CD14-positive monocyte (primary cell): ENCODE results near the gene MAP2K5. TPM values are rescaled to one million over a fixed set of nuclear protein-coding genes. Genes with fewer than 3 reads are reported as not detected.
"Not testable (repeated sequence)": the region's sequence is repeated elsewhere in the genome, so short reads cannot be mapped to it uniquely, and the experiment has no call there.

Experiments
- DNase-seq, 3 donors: peaks; one replicate each; pipeline ENCODE4 v3.0.0-alpha.2; 2011 to 2022
- H2AFZ ChIP-seq: 2 replicates; pipeline ENCODE4 v1.6.0; 2012; ENCODE audit warnings: mild to moderate bottlenecking, low read depth, low read length, inconsistent platforms; ENCODE audit not compliant: insufficient read depth, poor library complexity, severe bottlenecking
- H3K27ac ChIP-seq, 2 donors: 1 replicate in 1 of 2; 2 replicates in 1 of 2; pipeline ENCODE4 v1.5.1; 2012 to 2013; ENCODE audit warnings: low read length in 2 of 2, control low read depth in 1 of 2, inconsistent platforms in 1 of 2, low read depth in 1 of 2, mild to moderate bottlenecking in 1 of 2
- H3K27me3 ChIP-seq, 2 donors: one replicate each; pipeline versions ENCODE4 v1.6.0 to v1.6.1; 2011 to 2013; ENCODE audit warnings: low read length in 2 of 2; ENCODE audit not compliant: control insufficient read depth in 2 of 2, insufficient read depth in 2 of 2
- H3K36me3 ChIP-seq, 2 donors: replicated peaks in 1 of 2; 1 replicate in 1 of 2; 2 replicates in 1 of 2; pipeline versions ENCODE4 v1.5.1 to v1.6.1; 2012 to 2013; ENCODE audit warnings: low read length in 2 of 2, control low read depth in 1 of 2, inconsistent platforms in 1 of 2, mild to moderate bottlenecking in 1 of 2; ENCODE audit not compliant: insufficient read depth in 2 of 2, control insufficient read depth in 1 of 2
- H3K4me1 ChIP-seq, 2 donors: 1 replicate in 1 of 2; 2 replicates in 1 of 2; pipeline versions ENCODE4 v1.5.1 to v1.6.1; 2012 to 2013; ENCODE audit warnings: low read length in 2 of 2, control low read depth in 1 of 2, inconsistent platforms in 1 of 2, mild to moderate bottlenecking in 1 of 2, moderate library complexity in 1 of 2; ENCODE audit not compliant: insufficient read depth in 2 of 2, control insufficient read depth in 1 of 2
- H3K4me2 ChIP-seq: replicated peaks from 2 replicates; pipeline ENCODE3; 2012; ENCODE audit warnings: low read length, moderate library complexity, mild to moderate bottlenecking; ENCODE audit not compliant: poor library complexity, severe bottlenecking; ENCODE audit errors: extremely low read depth
- H3K4me3 ChIP-seq, 3 experiments: fragments of 200-600 bp in 1 of 3; sonication (generic) in 1 of 3; replicated peaks in 1 of 3; 1 replicate in 2 of 3; 2 replicates in 1 of 3; pipeline ENCODE4 v1.5.1; 2011 to 2013; ENCODE audit warnings: low read length in 3 of 3, mild to moderate bottlenecking in 3 of 3, control low read depth in 2 of 3, low read depth in 2 of 3, inconsistent platforms in 1 of 3, moderate library complexity in 1 of 3
- H3K79me2 ChIP-seq: 2 replicates; pipeline ENCODE4 v1.6.0; 2012; ENCODE audit warnings: mild to moderate bottlenecking, control low read depth, inconsistent platforms, low read length, moderate library complexity; ENCODE audit not compliant: insufficient read depth
- H3K9ac ChIP-seq: 2 replicates; pipeline ENCODE4 v1.6.0; 2017; ENCODE audit warnings: low read length, mild to moderate bottlenecking; ENCODE audit not compliant: insufficient read depth, poor library complexity, severe bottlenecking
- H3K9me3 ChIP-seq, 2 donors: replicated peaks in 1 of 2; 1 replicate in 1 of 2; 2 replicates in 1 of 2; pipeline versions ENCODE4 v1.5.1 to v1.6.1; 2012 to 2013; ENCODE audit warnings: low read length in 2 of 2, control low read depth in 1 of 2; ENCODE audit not compliant: control insufficient read depth in 1 of 2, insufficient read depth in 1 of 2
- H4K20me1 ChIP-seq: 2 replicates; pipeline ENCODE4 v1.6.0; 2012; ENCODE audit warnings: mild to moderate bottlenecking, low read length, control low read depth, moderate library complexity; ENCODE audit not compliant: insufficient read depth
- H3K27ac Mint-ChIP-seq, 7 donors: one replicate each; pipeline ENCODE4 v1.8.0; 2020; ENCODE audit warnings: mild to moderate bottlenecking in 7 of 7, mixed read lengths in 7 of 7, moderate library complexity in 6 of 7, inconsistent platforms in 2 of 7
- H3K27me3 Mint-ChIP-seq, 3 donors: one replicate each; pipeline ENCODE4 v1.8.0; 2021 to 2022; ENCODE audit warnings: low read depth in 3 of 3, mild to moderate bottlenecking in 3 of 3, mixed read lengths in 3 of 3, moderate library complexity in 3 of 3, inconsistent platforms in 1 of 3
- H3K36me3 Mint-ChIP-seq, 2 donors: one replicate each; pipeline ENCODE4 v1.8.0; 2020; ENCODE audit warnings: mixed read lengths in 2 of 2, inconsistent platforms in 1 of 2, mild to moderate bottlenecking in 1 of 2
- H3K4me1 Mint-ChIP-seq: one replicate; pipeline ENCODE4 v1.8.0; 2020; ENCODE audit warnings: mild to moderate bottlenecking, mixed read lengths
- H3K4me3 Mint-ChIP-seq, 2 donors: one replicate each; pipeline ENCODE4 v1.8.0; 2020; ENCODE audit warnings: mild to moderate bottlenecking in 2 of 2, mixed read lengths in 2 of 2, moderate library complexity in 1 of 2
- H3K9me3 Mint-ChIP-seq, 7 donors: one replicate each; pipeline ENCODE4 v1.8.0; 2020 to 2022; ENCODE audit warnings: mixed read lengths in 7 of 7, mild to moderate bottlenecking in 6 of 7, moderate library complexity in 6 of 7, inconsistent platforms in 2 of 7
- CTCF ChIP-seq: fragments of 200-600 bp; IDR thresholded peaks from one replicate; pipeline ENCODE4 v1.8.0; 2022; ENCODE audit warnings: antibody characterized with exemption, mild to moderate bottlenecking
- WGBS: methylation state at CpG from one replicate; pipeline ENCODE4 v1.1.5; 2013; ENCODE audit warnings: missing lambda C conversion rate; ENCODE audit not compliant: insufficient coverage; 5-methylcytosine and 5-hydroxymethylcytosine counted together
- intact Hi-C, 2 donors: fragments of 100-400 bp; cut with micrococcal nuclease; formaldehyde crosslinking; loops; one replicate each; pipeline versions ENCODE4 v1.15.0 to v1.15.1; 2023
- polyA plus RNA-seq, 3 donors: library from polyadenylated mRNA; depleted of rRNA in 1 of 3; unstranded in 2 of 3; stranded (reverse) in 1 of 3; fragments of 300-500 nt in 2 of 3; fragments of >200 nt in 1 of 3; fragmentation: Illumina TruSeq in 2 of 3; gene quantifications; 1 replicate in 2 of 3; 2 replicates in 1 of 3; pipeline ENCODE4 v1.2.3, GENCODE V29; 2012 to 2021

Gene MAP2K5
- polyA plus RNA-seq, 3 donors: 10.2 to 11.3 (median 10.6) TPM

- Mint-ChIP-seq H3K27ac (no peak overlapping the region), H3K36me3 (peaks cover 23 to 34% of the 10 kb centered on the region in 2 donors), H3K27me3 (no peaks in the 10 kb centered on the region), H3K4me1 (no peaks in the 10 kb centered on the region), H3K4me3 (no peak overlapping the region), H3K9me3 (peaks cover 0 to 5% (median 3%) of the 10 kb centered on the region in 7 donors)
- TF ChIP-seq CTCF: no peak
- H3K36me3 ChIP-seq: peaks cover 0 to 14% of the 10 kb centered on the region in 2 donors
- no peak overlapping the region for H2AFZ ChIP-seq
- H4K20me1 ChIP-seq: no peaks in the 10 kb centered on the region
- H3K4me2 ChIP-seq: no peak overlapping the region
- no peaks in the 10 kb centered on the region for H3K9me3 ChIP-seq
- H3K79me2 ChIP-seq: no peaks in the 10 kb centered on the region
- no peak overlapping the region for H3K27ac ChIP-seq
- intact Hi-C loops: no loop called here
- no peak overlapping the region for H3K4me3 ChIP-seq
- H3K9ac ChIP-seq: no peak overlapping the region
- 100% methylated on average over 1 of the region's 2 CpGs for WGBS
- no peaks in the 10 kb centered on the region for H3K27me3 ChIP-seq
- no peaks in the 10 kb centered on the region for H3K4me1 ChIP-seq
- DNase-seq: no peak
Observed at GRCh38 chr15:67670647-67671305, 128.3 kb downstream of the MAP2K5 start.

GRCh38 chr15:67672834-67673233, 130.3 kb downstream of the MAP2K5 start:
- intact Hi-C loops, H3K9me3 ChIP-seq, H3K27ac ChIP-seq, H3K27me3 Mint-ChIP-seq, H4K20me1 ChIP-seq, H3K4me3 ChIP-seq, H2AFZ ChIP-seq, H3K4me1 Mint-ChIP-seq, H3K9ac ChIP-seq, H3K4me1 ChIP-seq, DNase-seq, H3K27ac Mint-ChIP-seq, H3K79me2 ChIP-seq, H3K36me3 ChIP-seq, H3K4me3 Mint-ChIP-seq, H3K4me2 ChIP-seq, H3K27me3 ChIP-seq, H3K9me3 Mint-ChIP-seq: not testable (repeated sequence)
- peaks cover 21 to 26% of the 10 kb centered on the region in 2 donors for H3K36me3 Mint-ChIP-seq
- 100% methylated on average over 1 of the region's 2 CpGs for WGBS
